Progenitor cell of endocrine pancreas (in vitro differentiated cells): ENCODE results near the gene SEMA6B. TPM values are rescaled to one million over a fixed set of nuclear protein-coding genes. Genes with fewer than 3 reads are reported as not detected.
"Not testable (repeated sequence)": the region's sequence is repeated elsewhere in the genome, so short reads cannot be mapped to it uniquely, and the experiment has no call there.

Experiments
- DNase-seq: peaks from one replicate; pipeline ENCODE4 v3.0.0; 2021; ENCODE audit warnings: low spot score; ENCODE audit not compliant: unreplicated experiment
- H3K27ac Mint-ChIP-seq: 2 replicates; pipeline ENCODE4 v1.8.0; 2021; ENCODE audit warnings: mild to moderate bottlenecking, moderate library complexity, mixed read lengths
- H3K27me3 Mint-ChIP-seq: 2 replicates; pipeline ENCODE4 v1.8.0; 2021; ENCODE audit warnings: mixed read lengths
- H3K36me3 Mint-ChIP-seq: 2 replicates; pipeline ENCODE4 v1.8.0; 2022; ENCODE audit warnings: mixed read lengths; ENCODE audit not compliant: insufficient read depth
- H3K4me1 Mint-ChIP-seq: 2 replicates; pipeline ENCODE4 v1.8.0; 2021; ENCODE audit warnings: low read depth, mixed read lengths
- H3K4me3 Mint-ChIP-seq: 2 replicates; pipeline ENCODE4 v1.8.0; 2021; ENCODE audit warnings: low read depth, mild to moderate bottlenecking, moderate library complexity, mixed read lengths
- H3K9me3 Mint-ChIP-seq: 2 replicates; pipeline ENCODE4 v1.8.0; 2021; ENCODE audit warnings: low read depth, mixed read lengths
- CTCF ChIP-seq: fragments of 200-600 bp; sonication (generic); IDR thresholded peaks from one replicate; pipeline ENCODE4 v1.5.0; 2021; ENCODE audit warnings: antibody characterized with exemption, mild to moderate bottlenecking; ENCODE audit not compliant: unreplicated experiment
- total RNA-seq: library from RNA; stranded (reverse); gene quantifications from 2 replicates; pipeline ENCODE4 v1.2.1, GENCODE V29; 2021

The SEMA6B gene
- total RNA-seq, 1 donor from 2014 or later: 26.6 TPM

GRCh38 chr19:4533334-4533733 lies 26.1 kb downstream of the SEMA6B start:
- no peak overlapping the region for H3K27ac Mint-ChIP-seq
- no peaks in the 10 kb centered on the region for H3K36me3 Mint-ChIP-seq

GRCh38 chr19:4531562-4532165 lies 27.8 kb downstream of the SEMA6B start:
- peaks cover 3% of the 10 kb centered on the region for H3K27me3 Mint-ChIP-seq
- no peaks in the 10 kb centered on the region for H3K36me3 Mint-ChIP-seq
- H3K9me3 Mint-ChIP-seq: no peaks in the 10 kb centered on the region
- no peak overlapping the region for H3K27ac Mint-ChIP-seq
- no peak for DNase-seq
- TF ChIP-seq CTCF: no peak
- no peak overlapping the region for H3K4me3 Mint-ChIP-seq
- H3K4me1 Mint-ChIP-seq: no peaks in the 10 kb centered on the region

More at GRCh38 chr19:4533334-4533733, 26.1 kb downstream of the SEMA6B start:
- peaks cover 3% of the 10 kb centered on the region for H3K27me3 Mint-ChIP-seq
- no peaks in the 10 kb centered on the region for H3K4me1 Mint-ChIP-seq
- no peaks in the 10 kb centered on the region for H3K9me3 Mint-ChIP-seq
- no peak for DNase-seq
- H3K4me3 Mint-ChIP-seq: no peak overlapping the region
- TF ChIP-seq CTCF: no peak

- peaks cover 3% of the 10 kb centered on the region for H3K27me3 Mint-ChIP-seq
- no peak for DNase-seq
- no peak overlapping the region for H3K4me3 Mint-ChIP-seq
- H3K4me1 Mint-ChIP-seq: no peaks in the 10 kb centered on the region
- no peak for TF ChIP-seq CTCF
- no peak overlapping the region for H3K27ac Mint-ChIP-seq
- no peaks in the 10 kb centered on the region for H3K9me3 Mint-ChIP-seq
- no peaks in the 10 kb centered on the region for H3K36me3 Mint-ChIP-seq
These were observed 29.5 kb downstream of the SEMA6B start for GRCh38 chr19:4529924-4530522.

GRCh38 chr19:4528843-4529242 lies 30.6 kb downstream of the SEMA6B start:
- Mint-ChIP-seq H3K4me1 (no peaks in the 10 kb centered on the region), H3K9me3 (no peaks in the 10 kb centered on the region), H3K36me3 (no peaks in the 10 kb centered on the region), H3K27ac (no peak overlapping the region), H3K4me3 (no peak overlapping the region), H3K27me3 (peaks cover 3% of the 10 kb centered on the region)
- no peak for TF ChIP-seq CTCF
- DNase-seq: no peak

GRCh38 chr19:4527377-4527776 lies 32.1 kb downstream of the SEMA6B start:
- not testable (repeated sequence) for H3K36me3 Mint-ChIP-seq, H3K27ac Mint-ChIP-seq, H3K4me3 Mint-ChIP-seq, H3K9me3 Mint-ChIP-seq, H3K4me1 Mint-ChIP-seq, DNase-seq, H3K27me3 Mint-ChIP-seq

GRCh38 chr19:4525563-4526002 lies 33.9 kb downstream of the SEMA6B start:
- no peak for TF ChIP-seq CTCF

More at GRCh38 chr19:4525563-4526002, 33.9 kb downstream of the SEMA6B start:
- no peaks in the 10 kb centered on the region for H3K9me3 Mint-ChIP-seq
- no peak overlapping the region for H3K27ac Mint-ChIP-seq
- DNase-seq: no peak
- no peaks in the 10 kb centered on the region for H3K4me1 Mint-ChIP-seq
- no peaks in the 10 kb centered on the region for H3K36me3 Mint-ChIP-seq
- no peak overlapping the region for H3K4me3 Mint-ChIP-seq
- H3K27me3 Mint-ChIP-seq: peaks cover 9% of the 10 kb centered on the region
